Stimulated activated CD4-positive, alpha-beta T cell treated with anti-CD3 and anti-CD28 coated beads, Interleukin-1b, Interleukin-23, amount 100 ng/mL, for 1 hour (primary cell): ENCODE results near the gene CES5A.
"Not testable (repeated sequence)": the region's sequence is repeated elsewhere in the genome, so short reads cannot be mapped to it uniquely, and the experiment has no call there.

ENCODE experiments used
- DNase-seq, 2 donors: peaks; one replicate each; pipeline ENCODE4 v3.0.0-alpha.2; 2020; ENCODE audit warnings: low read depth in 2 of 2

CES5A gene

DNA sequence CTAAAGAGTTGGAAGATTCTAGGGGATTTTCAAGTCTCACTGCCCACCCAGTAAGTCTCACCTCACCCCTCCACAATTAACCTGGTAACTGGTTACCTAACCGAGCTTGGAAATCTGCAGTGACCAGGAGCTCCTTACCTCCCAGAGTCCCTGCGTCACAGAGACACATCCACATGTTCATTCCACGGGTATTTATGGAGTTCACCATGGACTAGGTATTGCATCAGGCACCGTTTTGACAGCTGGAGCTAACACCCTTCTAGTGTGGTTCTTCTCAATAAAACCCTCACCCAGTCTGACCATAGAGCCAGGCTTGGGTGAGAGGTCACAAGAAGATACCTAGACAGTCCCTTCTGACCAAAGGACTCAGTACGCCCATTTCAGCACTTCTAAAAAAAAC, 2.1 kb downstream of the CES5A start:
- DNase-seq: no peak

DNA sequence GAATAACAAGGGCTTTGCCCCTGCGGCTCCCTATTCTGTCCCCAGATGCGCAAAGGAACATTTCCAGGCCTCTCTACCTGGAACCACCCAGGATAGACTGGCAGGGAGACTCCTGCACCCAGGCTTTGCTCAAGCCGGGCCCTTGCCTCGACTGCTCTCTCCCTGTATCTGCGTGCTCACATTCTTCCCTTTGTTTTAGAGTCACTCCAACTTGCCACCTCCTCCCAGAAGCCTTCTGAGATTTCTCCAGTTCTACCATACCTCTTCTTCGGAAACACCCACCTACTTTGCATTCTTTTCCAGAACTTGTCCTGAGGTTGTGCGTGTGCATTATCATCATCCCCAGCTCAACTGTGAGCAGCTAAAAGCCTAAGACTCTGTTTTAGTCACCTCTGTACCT, 3.0 kb downstream of the CES5A start:
- no peak for DNase-seq

DNA sequence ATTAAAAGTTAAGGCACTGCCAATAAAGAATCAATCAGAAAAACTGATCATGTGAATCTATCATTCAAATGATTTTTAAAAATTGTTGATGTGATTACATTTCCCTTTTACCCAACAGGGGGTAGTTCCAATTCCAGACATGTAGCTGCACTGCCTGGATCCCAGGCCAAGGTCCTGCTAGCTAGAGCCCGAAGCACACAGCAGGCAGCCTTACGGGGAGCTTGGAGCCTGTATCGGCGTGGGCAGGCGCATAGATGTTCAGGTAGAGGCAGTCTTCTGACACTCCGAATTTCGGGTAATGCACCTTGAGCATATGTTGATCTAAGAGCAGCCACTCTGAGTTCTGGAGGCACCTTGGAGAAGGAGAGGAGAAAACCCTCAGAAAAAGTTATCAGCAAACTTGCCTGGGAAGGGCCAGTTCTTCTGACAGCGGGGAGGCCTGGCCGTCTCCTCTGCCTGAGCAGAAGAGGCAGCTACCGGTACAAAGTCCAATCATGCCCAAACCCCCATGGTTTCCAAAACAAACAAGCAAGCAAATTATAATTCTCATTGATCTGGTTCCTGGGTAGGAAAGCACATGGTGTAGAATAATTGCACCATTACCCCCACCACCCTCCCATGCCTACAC, 3.6 kb downstream of the CES5A start:
- DNase-seq: no peak

DNA sequence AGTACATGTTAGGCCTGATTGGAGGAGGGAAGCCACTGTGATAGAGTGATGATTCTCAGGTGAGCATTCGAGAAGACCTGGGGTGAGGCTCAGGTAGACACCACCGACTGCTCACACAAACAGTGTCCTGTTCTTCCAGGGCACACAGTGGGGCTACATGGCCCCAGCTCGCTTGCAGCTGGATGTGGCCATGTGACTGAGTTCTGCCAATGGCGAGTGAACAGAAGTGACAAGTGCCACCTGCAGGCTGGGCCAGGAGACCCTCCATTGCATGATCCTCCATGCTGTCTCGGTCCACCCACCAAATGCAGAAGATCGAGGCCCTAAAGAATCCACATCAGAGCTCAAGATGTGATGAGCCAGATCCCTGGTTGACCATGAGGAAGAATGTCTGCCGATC, 6.2 kb downstream of the CES5A start:
- DNase-seq: no peak

DNA sequence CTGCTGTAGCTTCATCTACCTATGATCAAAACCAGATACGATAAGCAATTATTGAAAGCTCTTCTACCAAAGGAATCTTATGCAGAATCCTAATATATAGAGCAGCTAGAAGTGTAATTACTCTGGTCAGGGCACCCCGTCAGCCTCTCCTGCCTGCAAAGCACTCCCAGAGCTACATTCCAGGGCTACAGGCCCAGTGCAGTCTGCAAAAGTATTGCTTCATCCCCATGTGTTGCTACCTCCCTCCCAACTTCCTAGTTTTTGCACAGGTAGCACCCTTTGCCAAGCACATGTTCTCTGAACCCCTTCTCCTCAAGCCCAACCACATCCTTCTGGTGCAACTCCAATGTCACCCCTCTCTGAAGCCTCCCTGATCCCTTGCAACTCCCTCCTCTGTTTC, 7.0 kb downstream of the CES5A start:
- no peak for DNase-seq

DNA sequence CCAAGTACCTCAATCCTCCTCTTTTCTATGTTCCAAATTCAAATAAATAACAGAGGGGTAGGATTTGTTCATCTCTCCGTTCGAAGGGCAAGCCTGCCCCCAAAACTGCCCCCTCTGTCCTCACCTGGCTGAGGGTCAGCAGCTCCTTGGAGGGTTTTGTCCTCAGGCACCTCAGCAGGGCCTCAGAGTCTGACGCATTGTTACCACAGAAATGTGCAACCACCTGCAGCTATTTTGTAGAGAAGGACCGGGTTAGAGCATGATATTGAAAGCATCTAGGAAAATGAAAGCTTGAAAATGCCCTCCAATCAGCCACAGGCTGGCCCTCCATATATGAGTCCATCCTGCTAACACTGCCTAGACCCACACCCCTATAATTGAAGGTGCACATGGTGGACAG, 13.9 kb downstream of the CES5A start:
- no peak for DNase-seq

DNA sequence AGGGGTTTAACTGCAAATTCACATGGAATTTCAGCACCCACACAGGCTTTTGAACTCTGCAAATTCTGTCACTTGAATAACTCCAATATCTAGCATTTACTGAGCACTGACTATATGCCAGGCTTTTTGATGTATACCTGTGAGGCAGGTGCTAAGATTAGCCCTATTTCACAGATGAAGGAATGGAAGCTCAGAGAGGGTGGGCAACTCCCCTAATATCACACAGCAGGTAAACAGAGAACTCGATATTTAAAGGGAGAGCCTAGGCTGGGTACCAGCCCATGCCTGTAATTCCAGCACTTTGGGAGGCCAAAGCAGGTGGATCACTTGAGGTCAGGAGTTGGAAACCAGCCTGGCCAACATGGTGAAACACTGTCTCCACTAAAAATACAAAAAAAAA, 17.5 kb downstream of the CES5A start:
- DNase-seq: not testable (repeated sequence)

DNA sequence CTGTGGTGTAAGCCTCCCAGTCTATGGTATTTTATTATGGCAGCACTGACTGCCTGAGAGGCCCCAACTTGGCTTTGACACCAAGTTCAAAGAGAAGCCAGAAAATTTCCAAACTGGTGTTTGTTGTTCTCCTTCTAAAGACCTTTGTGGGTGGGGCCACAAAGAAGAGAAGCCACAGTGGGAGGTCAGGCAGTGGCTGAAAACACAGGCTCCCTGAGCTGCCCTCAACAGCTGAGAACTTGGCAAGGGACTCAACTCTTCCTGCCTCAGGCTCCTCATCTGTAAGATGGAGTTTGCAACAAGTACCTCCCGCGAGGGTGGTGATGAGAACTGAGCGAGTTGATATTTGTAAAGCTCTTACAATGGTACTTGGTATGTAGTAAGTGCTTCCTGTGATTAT, 18.2 kb downstream of the CES5A start:
- DNase-seq: no peak

DNA sequence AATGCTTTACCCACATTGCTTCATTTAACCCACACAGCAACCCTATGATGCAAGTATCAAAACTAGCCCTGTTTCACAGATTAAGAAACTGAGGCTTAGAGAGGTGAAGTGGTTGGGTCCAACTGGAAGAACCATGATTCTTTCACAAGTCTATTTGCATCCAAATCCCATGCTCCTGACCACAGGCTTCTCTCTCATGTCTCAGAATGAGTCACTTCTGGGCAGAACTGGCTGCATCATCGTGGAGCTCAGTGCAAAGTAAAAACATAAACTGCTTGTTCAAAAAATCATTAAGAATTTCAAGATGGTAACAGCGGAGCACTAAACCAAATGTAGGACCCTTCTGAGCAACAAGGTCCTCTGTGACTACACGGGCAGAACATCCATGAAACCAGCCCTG, 22.1 kb downstream of the CES5A start:
- no peak for DNase-seq

DNA sequence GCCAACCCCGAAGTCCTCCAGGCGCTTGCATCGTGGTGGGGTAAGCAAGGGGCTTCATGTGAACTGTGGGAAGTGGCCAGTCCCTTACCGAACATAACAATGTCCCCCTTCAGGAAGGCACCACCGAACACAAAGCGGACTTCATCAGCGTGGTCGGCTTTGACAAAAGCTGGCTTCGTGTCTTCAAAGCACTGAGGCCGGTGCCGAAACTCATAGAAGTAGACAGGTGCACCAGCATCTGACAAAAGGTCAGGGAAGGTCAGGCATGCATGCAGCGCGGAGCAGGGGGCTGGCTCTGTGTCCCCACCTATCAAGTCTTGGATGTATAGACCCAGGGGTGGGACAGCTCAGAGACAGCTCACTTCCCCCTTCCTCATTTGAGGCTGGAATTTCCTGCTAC, 25.6 kb downstream of the CES5A start:
- no peak for DNase-seq

DNA sequence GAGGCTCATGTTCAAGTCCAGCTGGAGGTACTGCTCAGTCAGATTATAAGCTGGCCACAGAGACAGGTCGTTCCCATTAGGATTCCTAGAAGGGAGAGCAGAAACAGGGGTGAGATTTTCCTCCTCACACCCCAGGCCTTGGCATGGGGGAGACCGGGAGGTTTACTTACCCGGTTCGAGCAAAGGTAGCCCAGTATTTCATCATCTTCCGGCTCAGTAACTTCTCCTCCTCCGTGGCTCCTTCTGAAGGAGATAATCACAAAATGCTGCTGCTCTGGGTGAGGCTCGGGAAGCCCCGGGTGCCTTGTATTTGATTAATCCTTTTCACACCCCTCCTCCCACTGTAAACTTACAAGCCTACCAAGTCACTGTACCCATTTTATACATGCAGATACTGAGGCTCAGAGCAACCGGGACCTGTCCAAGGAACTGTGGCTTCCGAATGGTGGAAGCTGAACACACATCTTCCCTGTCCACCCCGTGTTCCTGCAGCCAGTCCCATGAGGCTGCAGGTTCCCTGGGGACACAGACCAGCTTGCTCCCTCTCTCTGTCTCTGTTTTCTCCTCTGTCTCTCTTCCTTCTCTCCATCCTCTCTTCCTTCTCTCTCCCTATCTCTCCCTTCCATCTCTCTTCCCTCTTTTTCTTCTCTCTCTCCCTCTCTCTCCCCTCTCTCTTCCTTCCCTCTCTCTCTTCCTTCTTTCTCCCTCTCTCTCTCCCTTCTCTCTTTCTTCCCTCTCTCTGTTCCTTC, 28.4 kb downstream of the CES5A start:
- no peak for DNase-seq

DNA sequence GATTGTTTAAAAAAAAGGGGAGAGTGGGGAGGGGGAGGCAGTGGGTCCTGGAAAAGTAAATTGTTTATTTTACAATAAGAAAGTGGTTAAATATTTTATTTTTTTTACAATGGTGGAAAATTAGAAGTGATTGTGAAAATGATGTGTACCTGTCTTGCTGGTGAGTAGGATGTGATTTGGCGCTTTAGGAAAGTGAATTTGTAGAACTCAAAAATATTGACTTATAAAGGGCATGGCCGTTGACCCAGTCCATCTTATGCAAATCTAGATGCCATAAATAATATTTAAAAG, 32.1 kb downstream of the CES5A start:
- DNase-seq: no peak

DNA sequence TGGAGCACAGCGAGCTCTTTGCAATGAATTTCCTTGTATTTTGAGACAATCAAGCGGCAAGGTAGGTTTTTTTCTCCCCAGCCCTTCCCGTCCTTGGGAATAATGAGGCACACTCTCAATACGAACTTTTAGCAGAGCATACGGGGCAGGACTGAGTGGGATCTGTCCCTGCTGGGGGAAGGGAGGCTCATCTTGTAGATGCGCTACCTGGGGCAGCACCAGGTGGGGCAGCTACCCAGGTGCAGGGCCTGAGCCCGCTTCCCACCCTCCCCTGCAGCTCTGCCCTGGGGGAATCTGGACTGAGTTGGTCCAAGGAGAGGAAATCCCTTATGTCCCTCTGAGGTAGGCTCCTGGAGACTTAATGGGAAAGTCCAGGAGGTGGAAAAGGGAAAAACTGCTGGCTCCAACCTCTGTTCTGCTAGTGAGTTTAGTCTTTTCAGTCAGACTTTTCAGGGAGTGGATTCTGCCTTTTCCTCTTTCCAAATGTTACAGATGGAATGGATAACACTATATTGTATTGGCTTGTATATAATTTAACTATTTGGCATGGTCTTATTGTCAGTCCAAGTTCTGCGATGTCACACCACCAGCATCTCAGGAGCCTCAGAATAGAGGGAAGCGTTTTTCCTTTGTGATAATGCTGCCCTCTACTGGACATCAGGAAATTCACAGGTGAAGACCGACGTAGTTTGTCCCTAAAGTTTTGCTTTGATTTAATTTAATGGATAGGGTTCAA, 32.6 kb downstream of the CES5A start:
- DNase-seq: no peak

DNA sequence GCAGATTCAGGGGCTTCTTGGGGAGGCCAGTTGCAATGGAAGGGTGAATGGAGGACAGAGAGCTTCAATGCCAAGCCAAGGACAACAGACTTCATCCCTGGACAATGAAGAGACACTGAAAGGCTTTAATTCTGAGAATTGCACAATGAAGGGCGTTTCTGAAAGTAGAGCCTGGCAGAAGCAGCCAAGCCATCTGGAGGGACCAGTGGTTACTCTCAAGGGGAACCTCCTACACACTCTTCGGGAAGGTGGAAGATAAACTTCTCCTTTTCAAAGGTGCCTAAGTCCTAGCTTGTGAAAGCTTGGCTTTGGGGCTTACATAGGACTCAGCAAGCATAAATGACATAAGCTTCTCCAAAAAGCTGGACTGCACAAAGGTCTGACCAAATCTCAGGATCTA, 36.1 kb downstream of the CES5A start:
- no peak for DNase-seq

DNA sequence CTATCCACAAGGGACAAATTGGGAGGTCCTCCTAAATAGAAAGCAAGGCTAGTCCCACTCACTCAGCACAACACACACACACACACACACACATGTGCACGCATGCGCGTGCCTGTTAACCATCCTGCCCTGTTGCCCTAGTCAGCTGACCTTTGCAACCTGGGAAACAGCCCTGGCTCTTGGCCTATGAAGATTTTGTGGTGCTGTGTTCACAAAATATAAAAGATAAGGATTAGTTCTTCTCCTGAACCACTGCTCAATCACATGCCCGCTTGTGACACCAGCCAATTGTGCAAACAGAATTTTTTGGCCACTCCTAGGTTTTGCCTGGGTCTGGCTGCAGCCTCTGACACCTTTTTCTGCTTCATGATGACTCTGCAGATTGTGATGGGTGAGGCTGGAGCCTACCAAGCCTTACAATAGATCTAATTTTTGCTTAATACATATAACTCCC, 39.0 kb downstream of the CES5A start:
- no peak for DNase-seq

DNA sequence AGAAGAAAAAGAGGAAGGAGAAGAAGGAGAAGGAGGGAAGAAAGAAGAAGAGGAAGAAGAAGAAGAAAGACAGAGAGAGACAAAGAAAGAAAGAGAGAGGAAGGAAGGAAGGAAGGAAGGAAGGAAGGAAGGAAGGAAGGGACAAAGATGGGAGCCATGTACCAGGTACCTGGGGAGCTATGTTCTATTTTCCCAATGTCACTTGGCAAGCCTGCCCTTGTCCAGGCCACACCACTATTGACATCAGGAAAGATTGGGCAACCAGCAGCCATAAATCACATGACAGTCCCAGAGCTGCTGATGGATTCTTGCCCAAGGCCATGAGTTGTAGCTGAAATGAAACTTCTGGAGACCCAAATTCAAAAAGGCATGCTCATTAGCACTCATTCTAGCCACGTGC, 39.6 kb downstream of the CES5A start:
- DNase-seq: no peak

DNA sequence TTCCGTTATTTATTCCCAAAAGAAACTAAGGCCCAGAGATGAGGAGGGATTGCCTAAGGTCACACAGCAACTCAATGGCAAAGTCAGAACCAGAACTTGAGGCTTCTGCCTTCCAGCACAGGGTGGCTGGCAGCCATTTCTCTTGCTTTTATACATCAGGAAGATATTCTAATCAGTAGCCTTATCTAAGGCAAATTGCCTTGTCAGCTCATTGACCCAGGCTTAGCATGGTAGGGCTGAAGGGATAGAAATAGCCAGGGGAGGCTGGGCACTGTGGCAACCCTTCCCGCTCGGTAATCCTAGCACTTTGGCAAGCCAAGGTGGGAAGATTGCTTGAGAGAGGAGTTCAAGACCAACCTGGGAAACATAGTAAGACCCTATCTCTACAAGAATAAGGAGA, 40.0 kb downstream of the CES5A start:
- not testable (repeated sequence) for DNase-seq

DNA sequence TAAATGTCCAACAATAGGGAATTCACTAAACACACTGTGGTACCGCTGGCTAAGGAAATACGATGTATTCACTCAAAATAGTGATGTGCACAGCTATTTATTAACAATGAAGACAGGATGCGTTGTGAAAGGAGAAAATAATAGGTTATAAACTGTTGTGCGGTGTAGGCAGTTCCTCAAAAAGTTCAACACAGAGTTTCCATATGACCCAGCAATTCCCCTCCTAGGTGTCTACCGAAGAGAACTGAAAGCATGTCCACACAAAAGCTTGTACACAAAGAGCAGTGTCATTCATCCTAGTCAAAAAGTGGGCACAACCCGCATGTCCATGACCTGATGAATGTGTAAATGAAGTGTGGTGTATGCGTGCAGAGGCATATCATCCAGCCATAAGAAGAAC, 41.1 kb downstream of the CES5A start:
- no peak for DNase-seq

DNA sequence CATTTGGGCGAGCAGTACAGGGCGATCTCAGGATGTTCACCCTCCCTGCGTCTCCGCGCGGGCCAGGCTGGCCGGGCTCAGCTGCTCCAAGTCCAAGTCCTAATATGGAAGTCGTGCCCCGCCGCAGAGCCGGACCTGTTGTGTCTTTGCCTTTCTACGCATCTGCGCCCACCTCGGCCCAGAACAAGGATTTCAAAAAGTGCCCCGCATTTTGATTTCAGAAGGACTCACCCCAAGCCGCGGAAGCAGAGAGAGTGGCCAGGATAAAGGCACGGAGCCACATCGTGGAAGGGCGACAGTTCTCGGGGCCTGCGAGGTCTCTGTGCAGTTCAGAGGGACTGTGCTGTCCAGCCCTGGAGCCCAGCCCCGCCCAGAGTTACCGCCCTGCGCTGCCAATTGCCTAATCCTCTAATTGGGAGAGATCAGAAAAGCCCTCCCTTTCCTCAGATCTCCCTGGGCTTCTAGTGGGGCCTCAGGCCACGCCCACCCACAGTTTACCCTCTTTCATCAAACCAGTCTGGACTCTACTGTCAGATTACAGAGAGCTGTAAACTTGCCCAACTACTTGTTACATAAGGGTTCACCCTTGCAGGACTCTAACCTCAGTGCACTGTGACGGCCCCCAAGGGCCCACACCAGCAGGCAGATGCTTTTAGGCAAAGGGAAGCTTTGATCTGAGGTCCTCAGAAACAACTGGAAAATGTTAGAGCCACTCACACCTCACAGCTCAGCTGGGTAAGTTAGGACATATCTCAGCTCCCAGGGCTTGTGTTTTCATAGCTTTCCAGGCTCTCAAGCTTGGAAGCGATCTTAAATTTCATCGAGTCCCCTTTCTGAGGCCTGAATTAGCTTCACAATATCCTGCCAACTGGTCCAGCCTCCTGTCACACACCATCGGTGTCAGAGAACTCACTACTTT, 42.1 kb downstream of the CES5A start, which contains the start of gene CES1:
Gene CES1, minus strand, starts transcription at position 324 of the 919 bp plus-strand sequence. Its CDS starts 41 bp downstream, at position 283.
- no peak for DNase-seq

DNA sequence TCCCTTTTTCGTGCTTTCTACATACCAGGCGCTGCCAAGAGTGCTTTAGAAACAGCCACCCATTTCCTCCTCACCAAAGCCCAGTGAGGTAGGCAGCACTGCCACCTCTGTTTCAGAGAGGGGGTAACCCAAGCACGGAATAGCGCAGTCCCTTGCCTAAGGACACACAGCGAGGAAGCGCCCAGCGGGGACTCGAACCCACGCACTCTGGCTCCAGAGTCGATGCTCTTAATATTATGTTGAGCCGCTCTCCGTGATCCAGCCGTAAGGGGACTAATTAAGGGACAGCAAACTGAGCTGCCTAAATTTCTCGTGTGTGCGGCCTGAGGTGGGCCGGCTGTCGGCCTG, 42.8 kb downstream of the CES5A start:
- DNase-seq: no peak

DNA sequence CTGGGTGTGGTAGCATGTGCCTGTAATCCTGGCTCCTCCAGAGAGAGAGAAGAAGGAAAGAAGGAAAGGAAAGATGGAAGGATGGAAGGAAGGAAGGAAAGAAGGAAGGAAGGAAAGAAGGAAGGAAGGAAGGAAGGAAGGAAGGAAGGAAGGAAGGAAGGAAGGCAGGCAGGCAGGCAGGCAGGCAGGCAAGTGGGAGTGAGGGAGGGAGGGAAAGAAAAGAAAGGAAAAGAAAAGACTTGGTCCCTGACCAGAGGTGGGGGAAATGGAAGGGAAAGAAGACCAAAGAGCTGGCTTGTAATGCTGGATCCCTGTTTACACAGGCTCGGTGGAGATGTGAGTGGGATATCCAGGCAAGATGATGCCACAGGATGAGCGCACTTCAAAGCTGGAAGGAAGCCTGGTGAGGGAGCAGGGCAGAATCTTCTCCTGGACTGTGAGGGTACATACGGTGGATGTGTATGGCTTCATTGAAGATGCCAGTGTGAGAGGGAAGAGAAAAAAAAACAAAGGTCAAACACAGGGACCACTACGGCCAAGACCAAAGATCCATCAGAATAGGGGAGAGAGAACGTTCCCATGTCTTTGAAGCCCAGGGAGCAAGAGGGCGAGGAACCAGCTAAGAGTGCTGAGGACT, 44.4 kb downstream of the CES5A start:
- no peak for DNase-seq

DNA sequence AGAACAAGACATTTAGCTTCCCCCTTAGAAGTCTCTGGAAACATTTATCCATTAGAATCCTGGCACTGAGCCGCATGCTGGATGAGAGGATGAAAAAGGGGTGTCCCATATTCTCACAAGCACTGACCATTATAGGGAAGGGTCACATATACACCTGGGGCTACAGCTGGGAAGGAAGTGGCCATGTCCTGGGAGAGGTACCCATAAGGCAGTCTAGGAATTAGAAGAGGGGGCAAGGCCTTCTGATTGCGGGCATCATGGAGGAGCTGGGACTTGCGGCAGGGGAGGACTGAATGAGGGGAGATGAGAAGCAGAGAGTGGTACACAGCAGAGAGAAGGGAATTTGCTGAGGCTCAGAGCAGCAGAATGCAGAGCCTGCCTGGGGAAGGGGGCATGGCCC, 45.9 kb downstream of the CES5A start:
- DNase-seq: not testable (repeated sequence)
